ENCODE results near the gene TKFC.

DNA sequence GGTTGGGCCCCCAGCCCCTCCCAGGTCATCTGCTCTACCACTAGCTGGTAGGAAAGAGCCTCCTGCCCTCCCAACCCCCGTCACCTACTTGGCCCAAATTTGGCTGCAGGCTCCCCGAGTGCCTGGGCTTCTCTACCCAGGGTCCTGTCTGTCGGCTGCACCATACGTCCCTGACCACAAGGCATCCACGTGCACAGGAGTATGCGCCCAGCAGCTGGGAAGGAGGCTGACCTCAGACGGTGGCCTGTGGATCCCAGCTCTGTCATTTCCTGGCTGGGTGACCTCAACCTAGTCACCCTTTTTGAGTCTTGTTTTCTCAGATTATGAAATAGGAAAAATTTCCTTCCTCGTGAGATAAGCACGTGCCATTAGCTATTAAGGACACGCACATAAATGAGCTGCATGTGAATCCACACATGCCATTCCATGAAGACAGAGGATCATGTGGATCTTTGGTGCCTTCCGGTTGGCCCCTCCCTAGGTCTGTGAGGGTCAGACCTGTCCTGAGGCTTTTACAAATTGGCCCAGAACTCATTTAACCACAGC lies 15.0 kb downstream of the TKFC start:
- TF ChIP-seq, protein P1, sequence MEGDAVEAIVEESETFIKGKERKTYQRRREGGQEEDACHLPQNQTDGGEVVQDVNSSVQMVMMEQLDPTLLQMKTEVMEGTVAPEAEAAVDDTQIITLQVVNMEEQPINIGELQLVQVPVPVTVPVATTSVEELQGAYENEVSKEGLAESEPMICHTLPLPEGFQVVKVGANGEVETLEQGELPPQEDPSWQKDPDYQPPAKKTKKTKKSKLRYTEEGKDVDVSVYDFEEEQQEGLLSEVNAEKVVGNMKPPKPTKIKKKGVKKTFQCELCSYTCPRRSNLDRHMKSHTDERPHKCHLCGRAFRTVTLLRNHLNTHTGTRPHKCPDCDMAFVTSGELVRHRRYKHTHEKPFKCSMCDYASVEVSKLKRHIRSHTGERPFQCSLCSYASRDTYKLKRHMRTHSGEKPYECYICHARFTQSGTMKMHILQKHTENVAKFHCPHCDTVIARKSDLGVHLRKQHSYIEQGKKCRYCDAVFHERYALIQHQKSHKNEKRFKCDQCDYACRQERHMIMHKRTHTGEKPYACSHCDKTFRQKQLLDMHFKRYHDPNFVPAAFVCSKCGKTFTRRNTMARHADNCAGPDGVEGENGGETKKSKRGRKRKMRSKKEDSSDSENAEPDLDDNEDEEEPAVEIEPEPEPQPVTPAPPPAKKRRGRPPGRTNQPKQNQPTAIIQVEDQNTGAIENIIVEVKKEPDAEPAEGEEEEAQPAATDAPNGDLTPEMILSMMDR (IDR thresholded peaks at IDR 0.05 in 4 of 5, conservative IDR thresholded peaks at IDR 0.05 in 1 of 5) = no peak
- TF ChIP-seq POLR2A (IDR thresholded peaks at IDR 0.05) = no peak
